A204.1 (cell line): Measurements from ENCODE around the gene BEND2.

Experiments
- FAIRE-seq: peaks from 2 replicates; lab custom pipeline; 2012; peaks lifted over from hg19 to GRCh38; lab: Jason Lieb, UNC

BEND2 gene

GRCh38 chrX:18136816-18137215 lies 83.9 kb downstream of the BEND2 start:
- FAIRE-seq, result no peak

DNA sequence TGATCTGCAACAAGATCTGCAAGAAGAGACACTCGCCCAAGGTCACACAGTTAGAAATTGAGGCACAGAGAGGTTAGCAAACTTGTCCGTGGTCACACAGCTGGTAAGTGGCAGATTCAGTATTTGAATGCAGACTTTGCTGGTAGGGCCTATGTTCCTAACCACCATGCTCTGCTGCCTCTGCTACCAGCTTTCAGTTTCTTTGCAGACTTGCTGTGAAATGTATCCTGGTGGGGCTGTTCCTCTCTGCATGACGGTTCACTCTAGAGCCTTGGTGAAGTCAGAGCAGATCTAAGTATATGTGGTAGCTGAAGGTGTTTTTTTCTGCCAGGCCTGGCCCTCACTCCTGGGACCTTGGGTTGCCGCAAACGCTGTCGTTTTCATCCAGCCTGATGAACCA lies 87.1 kb downstream of the BEND2 start:
- no peak for FAIRE-seq

- FAIRE-seq, result no peak
Observed at GRCh38 chrX:18129690-18130089, 91.0 kb downstream of the BEND2 start.

GRCh38 chrX:18126971-18127370 lies 93.7 kb downstream of the BEND2 start:
- no peak for FAIRE-seq

- no peak for FAIRE-seq
Observed at GRCh38 chrX:18119856-18120255, 100.8 kb downstream of the BEND2 start.
